Ishikawa (cell line): ENCODE data around the gene GABRA4.

Experiments
- CEBPB ChIP-seq: IDR thresholded peaks from 2 replicates; pipeline ENCODE4 v1.6.1; 2012
- CREB1 ChIP-seq: IDR thresholded peaks from 2 replicates; pipeline ENCODE4 v1.6.1; 2012; ENCODE audit warnings: low read depth
- EGR1 ChIP-seq: IDR thresholded peaks from 2 replicates; pipeline ENCODE4 v1.6.1; 2012
- EP300 ChIP-seq: IDR thresholded peaks from 2 replicates; pipeline ENCODE4 v1.6.1; 2012; ENCODE audit warnings: borderline replicate concordance
- MAX ChIP-seq: IDR thresholded peaks from 2 replicates; pipeline ENCODE4 v1.6.1; 2012
- NFIC ChIP-seq: IDR thresholded peaks from 2 replicates; pipeline ENCODE4 v1.6.1; 2012
- REST ChIP-seq: IDR thresholded peaks from 2 replicates; pipeline ENCODE4 v1.6.1; 2012; ENCODE audit warnings: low read depth, mild to moderate bottlenecking
- TAF1 ChIP-seq: IDR thresholded peaks from 2 replicates; pipeline ENCODE4 v1.6.1; 2012; ENCODE audit warnings: low read depth, mild to moderate bottlenecking
- TCF12 ChIP-seq: IDR thresholded peaks from 2 replicates; pipeline ENCODE4 v1.6.1; 2012; ENCODE audit warnings: low read depth
- TEAD4 ChIP-seq: IDR thresholded peaks from 2 replicates; pipeline ENCODE4 v1.6.1; 2012
- USF1 ChIP-seq: IDR thresholded peaks from 2 replicates; pipeline ENCODE4 v1.6.1; 2012
- YY1 ChIP-seq: IDR thresholded peaks from 2 replicates; pipeline ENCODE4 v1.6.1; 2012; ENCODE audit warnings: low read depth
- ZBTB7A ChIP-seq: IDR thresholded peaks from 2 replicates; pipeline ENCODE4 v1.6.1; 2012; ENCODE audit warnings: low read depth

GABRA4 gene

GRCh38 chr4:46870411-46870810 lies 123.0 kb downstream of the GABRA4 start:
- TF ChIP-seq EP300 (no peak), CREB1 (no peak), TEAD4 (no peak), ZBTB7A (no peak), MAX (no peak), USF1 (no peak), TCF12 (no peak), TAF1 (no peak), NFIC (no peak), EGR1 (no peak), CEBPB (no peak), REST (no peak), YY1 (no peak)
